Colonic mucosa (tissue), 4 donors: ENCODE data around the gene SNUPN. TPM values are rescaled to one million over a fixed set of nuclear protein-coding genes. Genes with fewer than 3 reads are reported as not detected.

Source experiments
- DNase-seq: peaks from one replicate; pipeline ENCODE4 v3.0.0-alpha.2; 2020
- H3K27ac ChIP-seq: fragments of 200-600 bp; one replicate; pipeline ENCODE4 v1.8.0; 2021
- H3K27me3 ChIP-seq: fragments of 200-600 bp; one replicate; pipeline ENCODE4 v1.8.0; 2021
- H3K36me3 ChIP-seq: fragments of 200-600 bp; one replicate; pipeline ENCODE4 v1.8.0; 2021
- H3K4me1 ChIP-seq: fragments of 200-600 bp; one replicate; pipeline ENCODE4 v1.8.0; 2021; ENCODE audit warnings: mild to moderate bottlenecking
- H3K4me3 ChIP-seq: fragments of 200-600 bp; one replicate; pipeline ENCODE4 v1.8.0; 2021
- H3K9ac ChIP-seq, 2 donors: one replicate each; pipeline ENCODE4 v1.7.0; 2013; ENCODE audit warnings: control low read depth in 2 of 2, low read depth in 2 of 2, low read length in 2 of 2
- H3K9me3 ChIP-seq: fragments of 200-600 bp; one replicate; pipeline ENCODE4 v1.8.0; 2021
- intact Hi-C: fragments of 100-400 bp; cut with DNase I; formaldehyde crosslinking; loops from one replicate; pipeline ENCODE4 v1.14.1; 2022
- total RNA-seq, 2 donors: library from RNA; stranded (reverse); fragmentation: NEBNext Ultra II Directional in 1 of 2; extraction: Animal tissue kit (Norgen Biotek cat#: 25700) in 1 of 2; gene quantifications; one replicate each; pipeline ENCODE4 v1.2.1, GENCODE V29; 2021
- TF ChIP-seq, protein P1 (sequence below): fragments of 200-600 bp; IDR thresholded peaks from one replicate; pipeline ENCODE4 v1.8.0; 2022; ENCODE audit warnings: antibody characterized with exemption, mild to moderate bottlenecking
- donor health status: healthy.
- donor health status: DM: no; HTN: no; CAD: no.
- donor health status: DM: no; HTN: no; CAD: no.

SNUPN gene
- total RNA-seq, 2 donors from 2014 or later = 19.1 to 20.7 TPM

DNA sequence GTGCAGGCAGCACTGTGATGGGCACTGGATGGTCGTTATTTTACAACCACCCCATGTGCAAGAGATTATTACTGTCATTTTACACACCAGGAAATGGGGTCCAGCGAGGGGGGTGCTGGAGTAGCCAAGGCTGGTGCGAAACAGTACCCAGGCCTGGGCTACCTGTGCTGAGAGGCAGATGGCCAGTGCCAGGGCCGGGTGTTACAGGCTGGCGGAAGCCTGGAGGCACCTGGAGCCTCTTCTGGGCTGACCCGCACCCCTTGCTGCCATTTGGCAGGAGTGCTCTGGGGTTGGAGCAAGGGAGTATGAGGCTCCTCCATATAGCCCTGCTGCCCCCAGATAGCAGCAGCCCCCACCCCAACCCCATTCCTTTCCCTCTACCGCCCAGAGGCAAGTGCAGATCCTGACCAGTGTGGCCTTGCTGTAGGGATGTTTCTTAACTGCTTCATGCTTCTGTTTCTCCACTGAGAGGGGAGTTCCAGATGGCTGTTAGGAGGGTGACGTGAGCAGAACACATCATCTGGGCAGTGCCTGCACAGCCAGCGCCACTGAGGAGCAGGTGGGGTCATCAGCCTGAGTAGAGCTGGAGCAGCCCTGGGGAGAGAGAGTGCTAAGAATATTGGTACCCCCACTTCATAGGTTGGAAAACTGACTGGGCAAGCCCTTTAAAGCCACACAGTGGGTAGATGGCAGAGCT, 37.4 kb upstream of the SNUPN start:
- Histone ChIP-seq H3K4me1 (peaks cover 23% of the 10 kb centered on the region), H3K4me3 (no peak overlapping the region), H3K9me3 (no peaks in the 10 kb centered on the region), H3K36me3 (no peaks in the 10 kb centered on the region), H3K9ac (no peak overlapping the region), H3K27ac (no peak overlapping the region), H3K27me3 (no peaks in the 10 kb centered on the region)
- intact Hi-C loops = no loop called here
- TF ChIP-seq, protein P1, sequence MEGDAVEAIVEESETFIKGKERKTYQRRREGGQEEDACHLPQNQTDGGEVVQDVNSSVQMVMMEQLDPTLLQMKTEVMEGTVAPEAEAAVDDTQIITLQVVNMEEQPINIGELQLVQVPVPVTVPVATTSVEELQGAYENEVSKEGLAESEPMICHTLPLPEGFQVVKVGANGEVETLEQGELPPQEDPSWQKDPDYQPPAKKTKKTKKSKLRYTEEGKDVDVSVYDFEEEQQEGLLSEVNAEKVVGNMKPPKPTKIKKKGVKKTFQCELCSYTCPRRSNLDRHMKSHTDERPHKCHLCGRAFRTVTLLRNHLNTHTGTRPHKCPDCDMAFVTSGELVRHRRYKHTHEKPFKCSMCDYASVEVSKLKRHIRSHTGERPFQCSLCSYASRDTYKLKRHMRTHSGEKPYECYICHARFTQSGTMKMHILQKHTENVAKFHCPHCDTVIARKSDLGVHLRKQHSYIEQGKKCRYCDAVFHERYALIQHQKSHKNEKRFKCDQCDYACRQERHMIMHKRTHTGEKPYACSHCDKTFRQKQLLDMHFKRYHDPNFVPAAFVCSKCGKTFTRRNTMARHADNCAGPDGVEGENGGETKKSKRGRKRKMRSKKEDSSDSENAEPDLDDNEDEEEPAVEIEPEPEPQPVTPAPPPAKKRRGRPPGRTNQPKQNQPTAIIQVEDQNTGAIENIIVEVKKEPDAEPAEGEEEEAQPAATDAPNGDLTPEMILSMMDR = no peak
- no peak for DNase-seq

DNA sequence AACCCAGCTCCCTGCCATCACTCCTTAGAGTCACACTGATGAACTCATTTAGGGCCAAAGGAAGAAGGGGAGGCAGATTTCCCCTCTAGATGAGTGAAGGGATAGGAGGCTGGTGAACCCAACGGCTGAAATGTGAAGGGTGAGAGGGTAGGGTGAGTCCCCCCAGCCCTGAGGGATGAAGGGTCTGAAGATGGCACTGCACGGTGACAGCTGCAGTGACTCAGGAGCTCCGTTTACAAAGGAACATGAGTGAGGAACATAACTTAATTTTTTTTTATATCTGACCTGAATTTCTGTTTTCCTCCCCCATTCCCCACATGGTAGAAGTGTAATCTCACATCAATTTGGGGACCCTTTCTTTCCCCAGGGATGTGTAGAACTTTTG, 36.2 kb upstream of the SNUPN start:
- Histone ChIP-seq H3K27ac (peak overlapping the region; percentile 59), H3K27me3 (no peaks in the 10 kb centered on the region), H3K9me3 (no peaks in the 10 kb centered on the region), H3K4me1 (peaks cover 16% of the 10 kb centered on the region), H3K36me3 (no peaks in the 10 kb centered on the region), H3K4me3 (no peak overlapping the region), H3K9ac (peak overlapping the region; percentile 13 to 29)
- TF ChIP-seq, protein P1 = no peak
- intact Hi-C loops = no loop called here
- no peak for DNase-seq

DNA sequence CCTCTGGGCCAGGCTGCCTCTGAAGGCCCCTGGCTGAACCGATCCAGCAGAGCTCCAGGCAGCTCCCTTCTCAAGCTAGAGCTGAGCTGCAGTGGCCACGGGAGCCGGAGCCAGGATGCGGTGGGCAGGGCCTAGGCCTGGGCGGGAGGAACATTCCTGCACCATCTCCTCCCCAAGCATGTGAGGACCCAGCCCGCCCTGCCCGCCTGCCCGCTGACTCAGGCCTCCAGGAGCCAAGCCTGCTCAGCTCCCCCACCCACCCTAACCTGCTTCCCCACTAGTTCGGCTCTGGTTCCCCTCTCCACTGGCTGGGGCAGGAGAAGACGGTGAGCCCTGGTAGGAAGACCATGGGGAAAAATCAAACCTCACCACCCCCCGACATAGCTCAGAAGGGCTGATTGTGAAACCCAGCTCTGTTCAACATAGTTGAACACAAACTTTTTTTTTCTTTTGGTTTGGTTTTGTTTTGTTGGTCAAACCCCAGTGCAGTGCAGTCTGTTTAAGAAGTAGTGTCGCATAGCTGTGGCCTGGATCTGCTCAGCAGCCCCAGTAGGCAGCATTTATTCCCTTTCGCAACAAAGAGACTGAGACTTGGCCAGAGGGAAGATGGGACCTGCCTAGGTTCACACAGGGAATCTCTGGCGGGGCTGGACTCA, 35.7 kb upstream of the SNUPN start:
- H3K9ac ChIP-seq = peak overlapping the region; percentile 13 to 57
- H3K4me1 ChIP-seq = peaks cover 12% of the 10 kb centered on the region
- no peaks in the 10 kb centered on the region for H3K9me3 ChIP-seq
- peak; percentile 78 for DNase-seq
- H3K4me3 ChIP-seq = no peak overlapping the region
- no peaks in the 10 kb centered on the region for H3K36me3 ChIP-seq
- H3K27me3 ChIP-seq = no peaks in the 10 kb centered on the region
- intact Hi-C loops = no loop called here
- TF ChIP-seq, protein P1 = no peak
- peak overlapping the region; percentile 59 for H3K27ac ChIP-seq

DNA sequence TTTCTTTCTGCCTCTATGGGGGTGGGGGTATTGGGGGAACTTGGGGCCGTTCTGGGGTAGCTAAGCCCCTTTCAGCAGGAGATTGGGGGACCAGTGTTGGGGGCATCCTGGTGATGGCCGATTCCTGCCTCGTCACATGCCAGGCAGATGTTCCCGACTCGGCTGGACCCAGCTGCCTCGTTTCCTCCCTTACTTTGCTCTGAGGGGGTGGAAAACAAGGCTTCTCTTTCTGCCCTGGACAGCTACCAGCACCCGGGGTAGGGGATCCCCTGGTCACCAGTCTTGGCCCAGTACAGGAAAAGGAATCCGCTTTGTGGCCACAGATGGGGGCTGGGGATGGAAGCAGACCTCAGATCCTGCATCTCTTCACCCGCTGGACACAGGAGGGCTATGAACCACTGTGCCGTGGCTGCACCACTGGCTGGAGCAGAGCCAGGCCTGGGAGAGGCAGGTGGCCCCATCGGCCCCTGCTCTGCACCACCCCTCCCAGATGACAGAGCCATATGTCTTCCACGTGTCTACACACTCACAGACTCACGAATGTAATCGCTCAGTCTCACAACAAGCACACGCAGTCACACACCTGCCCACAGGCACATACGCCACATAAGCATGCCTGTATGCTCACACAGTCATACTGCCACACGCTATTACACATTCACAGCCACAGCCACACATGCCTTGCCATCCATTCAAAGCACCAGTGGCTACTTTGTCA, 34.6 kb upstream of the SNUPN start:
- H3K9me3 ChIP-seq = no peaks in the 10 kb centered on the region
- H3K36me3 ChIP-seq = no peaks in the 10 kb centered on the region
- H3K4me1 ChIP-seq = peaks cover 12% of the 10 kb centered on the region
- no peak for DNase-seq
- intact Hi-C loops = no loop called here
- no peak overlapping the region for H3K27ac ChIP-seq
- TF ChIP-seq, protein P1 = no peak
- no peaks in the 10 kb centered on the region for H3K27me3 ChIP-seq
- peak overlapping the region in 1 of 2 donors; percentile 57 for H3K9ac ChIP-seq
- H3K4me3 ChIP-seq = no peak overlapping the region

DNA sequence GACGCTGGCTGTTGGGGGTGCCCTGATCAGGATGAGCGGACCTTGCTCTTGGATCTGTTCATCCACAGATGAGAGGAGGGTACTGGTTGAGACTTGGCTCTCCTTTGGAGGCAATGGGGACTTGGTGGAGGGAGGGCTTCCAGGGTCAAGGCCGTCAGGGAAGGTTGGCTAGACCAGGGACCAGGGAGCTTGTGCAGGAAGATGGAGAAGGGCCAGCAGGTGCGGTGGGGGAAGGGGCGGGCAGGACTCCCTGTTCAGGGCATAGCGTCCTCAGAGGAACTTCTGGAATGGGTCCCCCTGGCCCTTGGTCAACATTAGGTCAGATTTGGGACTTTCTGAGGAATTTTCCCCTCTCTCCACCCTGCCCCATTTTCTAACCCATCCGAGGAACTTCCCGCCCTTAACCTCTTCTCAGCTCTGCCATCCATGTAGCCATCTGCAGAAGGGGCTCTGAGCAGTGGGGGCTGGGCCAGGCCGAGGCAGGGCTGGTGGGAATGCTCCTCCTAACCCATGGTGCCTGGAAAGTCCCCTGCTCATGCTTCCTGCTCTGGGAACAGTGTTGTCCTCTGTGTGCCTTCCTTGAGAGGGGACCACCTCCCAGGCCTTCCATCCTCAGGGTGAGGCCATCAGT, 33.7 kb upstream of the SNUPN start:
- intact Hi-C loops = no loop called here
- H3K9me3 ChIP-seq = no peaks in the 10 kb centered on the region
- H3K27ac ChIP-seq = no peak overlapping the region
- H3K36me3 ChIP-seq = no peaks in the 10 kb centered on the region
- H3K9ac ChIP-seq = peak overlapping the region in 1 of 2 donors; percentile 16
- no peak for DNase-seq
- no peak overlapping the region for H3K4me3 ChIP-seq
- H3K4me1 ChIP-seq = peaks cover 12% of the 10 kb centered on the region
- H3K27me3 ChIP-seq = no peaks in the 10 kb centered on the region
- TF ChIP-seq, protein P1 = no peak
